Measurements from ENCODE around the gene CHP2.

Gene CHP2

GRCh38 chr16:23710008-23710407, 44.8 kb upstream of the CHP2 start:
- Histone ChIP-seq H3K4me1 (ENCODE audit: low read length) (no peaks in the 10 kb centered on the region), H3K27ac (ENCODE audit: low read length) (no peak overlapping the region), H4K20me1 (ENCODE audit: insufficient read depth, low read length) (no peaks in the 10 kb centered on the region), H2AFZ (ENCODE audit: low read depth, low read length) (no peak overlapping the region), H3K36me3 (replicated peaks; ENCODE audit: low read depth, low read length) (no peaks in the 10 kb centered on the region), H3K4me2 (ENCODE audit: low read length) (no peak overlapping the region), H3K9me3 (ENCODE audit: insufficient read depth, low read length) (peaks cover 10% of the 10 kb centered on the region), H3K79me2 (ENCODE audit: low read length) (no peaks in the 10 kb centered on the region), H3K27me3 (ENCODE audit: low read depth, low read length) (peaks cover 8% of the 10 kb centered on the region; the same call in 1 of the 2 replicates), H3K9ac (ENCODE audit: low read length) (no peak overlapping the region), H3K4me3 (ENCODE audit: low read length) (no peak overlapping the region)
- no peak for TF ChIP-seq CTCF (IDR thresholded peaks at IDR 0.05; ENCODE audit: low read depth, low read length)
- TF ChIP-seq EZH2phosphoT487 (IDR thresholded peaks at IDR 0.05; ENCODE audit: low read depth), result no peak

- Histone ChIP-seq H3K4me2 (ENCODE audit: low read length) (no peak overlapping the region), H2AFZ (ENCODE audit: low read depth, low read length) (no peak overlapping the region), H3K36me3 (replicated peaks; ENCODE audit: low read depth, low read length) (no peaks in the 10 kb centered on the region), H3K79me2 (ENCODE audit: low read length) (no peaks in the 10 kb centered on the region), H3K9me3 (ENCODE audit: insufficient read depth, low read length) (peaks cover 10% of the 10 kb centered on the region), H3K27me3 (ENCODE audit: low read depth, low read length) (peaks cover 9% of the 10 kb centered on the region), H3K27ac (ENCODE audit: low read length) (no peak overlapping the region), H3K4me1 (ENCODE audit: low read length) (no peaks in the 10 kb centered on the region), H3K4me3 (ENCODE audit: low read length) (no peak overlapping the region), H4K20me1 (ENCODE audit: insufficient read depth, low read length) (no peaks in the 10 kb centered on the region), H3K9ac (ENCODE audit: low read length) (no peak overlapping the region)
- TF ChIP-seq EZH2phosphoT487 (IDR thresholded peaks at IDR 0.05; ENCODE audit: low read depth) (no peak), CTCF (IDR thresholded peaks at IDR 0.05; ENCODE audit: low read depth, low read length) (no peak)
These were observed 44.3 kb upstream of the CHP2 start for GRCh38 chr16:23710504-23710903.

GRCh38 chr16:23711785-23712184, 43.0 kb upstream of the CHP2 start:
- H3K4me2 ChIP-seq (ENCODE audit: low read length), result no peak overlapping the region
- peaks cover 10% of the 10 kb centered on the region for H3K9me3 ChIP-seq (ENCODE audit: insufficient read depth, low read length)
- no peaks in the 10 kb centered on the region for H4K20me1 ChIP-seq (ENCODE audit: insufficient read depth, low read length)
- H3K79me2 ChIP-seq (ENCODE audit: low read length), result no peaks in the 10 kb centered on the region
- H3K27ac ChIP-seq (ENCODE audit: low read length), result no peak overlapping the region
- TF ChIP-seq CTCF (IDR thresholded peaks at IDR 0.05; ENCODE audit: low read depth, low read length) (no peak), EZH2phosphoT487 (IDR thresholded peaks at IDR 0.05; ENCODE audit: low read depth) (no peak)
- no peak overlapping the region for H3K9ac ChIP-seq (ENCODE audit: low read length)
- H3K36me3 ChIP-seq (replicated peaks; ENCODE audit: low read depth, low read length), result no peaks in the 10 kb centered on the region
- peaks cover 15% of the 10 kb centered on the region for H3K27me3 ChIP-seq (ENCODE audit: low read depth, low read length)
- no peak overlapping the region for H3K4me3 ChIP-seq (ENCODE audit: low read length)
- H2AFZ ChIP-seq (ENCODE audit: low read depth, low read length), result no peak overlapping the region
- H3K4me1 ChIP-seq (ENCODE audit: low read length), result no peaks in the 10 kb centered on the region

GRCh38 chr16:23712976-23713375, 41.9 kb upstream of the CHP2 start, which contains the start of gene ERN2:
Gene ERN2, minus strand, starts transcription at chr16:23713222. Its CDS starts 35 bp downstream, at chr16:23713187.
- Histone ChIP-seq H4K20me1 (ENCODE audit: insufficient read depth, low read length) (no peaks in the 10 kb centered on the region), H3K36me3 (replicated peaks; ENCODE audit: low read depth, low read length) (no peaks in the 10 kb centered on the region), H3K4me1 (ENCODE audit: low read length) (no peaks in the 10 kb centered on the region), H3K27me3 (ENCODE audit: low read depth, low read length) (peaks cover 22% of the 10 kb centered on the region), H3K79me2 (ENCODE audit: low read length) (no peaks in the 10 kb centered on the region), H3K9ac (ENCODE audit: low read length) (no peak within 1 kb of the TSS), H2AFZ (ENCODE audit: low read depth, low read length) (no peak within 1 kb of the TSS), H3K27ac (ENCODE audit: low read length) (no peak within 1 kb of the TSS), H3K9me3 (ENCODE audit: insufficient read depth, low read length) (peaks cover 10% of the 10 kb centered on the region), H3K4me3 (ENCODE audit: low read length) (no peak within 1 kb of the TSS), H3K4me2 (ENCODE audit: low read length) (no peak within 1 kb of the TSS)
- TF ChIP-seq EZH2phosphoT487 (IDR thresholded peaks at IDR 0.05; ENCODE audit: low read depth) (no peak), CTCF (IDR thresholded peaks at IDR 0.05; ENCODE audit: low read depth, low read length) (no peak)
